Gastroesophageal sphincter (tissue), 3 donors: ENCODE results near the gene NMRK1.

Experiments
- CTCF ChIP-seq, 4 experiments: fragments of 200-600 bp in 2 of 4; fragments of 450-650 bp in 2 of 4; sonication (generic) in 1 of 4; IDR thresholded peaks; one replicate each; pipeline ENCODE4 v1.5.1; 2017 to 2019; ENCODE audit warnings: antibody characterized with exemption in 4 of 4, mild to moderate bottlenecking in 2 of 4, moderate library complexity in 2 of 4
- EP300 ChIP-seq: sonication (generic); formaldehyde crosslinking; IDR thresholded peaks from one replicate; pipeline ENCODE4 v1.6.1; 2017; ENCODE audit warnings: antibody characterized with exemption, mild to moderate bottlenecking
- POLR2A ChIP-seq, 2 donors: fragments of 450-650 bp; IDR thresholded peaks; one replicate each; pipeline ENCODE4 v1.6.1; 2017; ENCODE audit warnings: antibody characterized with exemption in 2 of 2, mild to moderate bottlenecking in 2 of 2, moderate library complexity in 1 of 2
- POLR2AphosphoS5 ChIP-seq: sonication (generic); formaldehyde crosslinking; IDR thresholded peaks from one replicate; pipeline ENCODE4 v1.6.1; 2017; ENCODE audit warnings: antibody characterized with exemption

DNA sequence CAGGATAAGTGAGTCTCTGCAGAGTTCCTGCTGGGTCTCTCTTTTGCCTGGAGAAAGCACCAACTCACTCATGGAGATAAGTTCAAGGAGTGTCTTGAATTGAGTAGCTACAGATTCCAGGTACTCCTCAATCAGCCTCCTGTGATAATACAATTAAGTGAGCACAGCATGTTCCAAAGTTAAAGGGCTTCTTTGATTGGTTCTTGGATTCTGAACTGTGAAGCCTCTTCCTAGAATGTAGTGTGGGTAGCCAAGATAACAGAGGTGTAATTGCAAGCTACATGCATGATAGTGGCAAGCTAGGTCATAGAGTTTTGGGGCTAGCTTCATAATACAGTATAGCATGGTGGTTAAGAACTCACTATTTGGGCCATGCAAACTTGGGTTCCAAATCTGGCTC, 36.7 kb downstream of the NMRK1 start:
- TF ChIP-seq POLR2A (IDR thresholded peaks at IDR 0.05) = no peak
- TF ChIP-seq CTCF (IDR thresholded peaks at IDR 0.05) = no peak
- no peak for TF ChIP-seq POLR2AphosphoS5
- TF ChIP-seq EP300 = no peak
